Bronchial epithelial cell (primary cell): Measurements from ENCODE around the gene PLEKHH1. TPM values are rescaled to one million over a fixed set of nuclear protein-coding genes. Genes with fewer than 3 reads are reported as not detected.

ENCODE experiments used
- DNase-seq: peaks from one replicate; pipeline ENCODE4 v3.0.0-alpha.2; 2010; ENCODE audit warnings: low read depth
- FAIRE-seq: peaks from 2 replicates; lab custom pipeline; 2011; peaks lifted over from hg19 to GRCh38; lab: Jason Lieb, UNC
- H3K27me3 ChIP-seq: 2 replicates; pipeline ENCODE4 v1.5.1; 2011; ENCODE audit warnings: low read length; ENCODE audit not compliant: control insufficient read depth, insufficient read depth
- H3K36me3 ChIP-seq: 2 replicates; pipeline ENCODE4 v1.5.1; 2011; ENCODE audit warnings: low read length; ENCODE audit not compliant: control insufficient read depth, insufficient read depth
- H3K4me3 ChIP-seq: 2 replicates; pipeline ENCODE4 v1.5.1; 2011; ENCODE audit warnings: mild to moderate bottlenecking, low read depth, low read length, control low read depth
- total RNA-seq: library from RNA; depleted of rRNA; stranded (reverse); fragments of >200 nt; gene quantifications from 2 replicates; pipeline ENCODE4 v1.2.1, GENCODE V29; 2014
- TF ChIP-seq, protein P1 (sequence below): IDR thresholded peaks from 2 replicates; pipeline ENCODE4 v1.5.1; 2011; ENCODE audit warnings: mild to moderate bottlenecking, moderate library complexity, low read length, control low read depth, inconsistent platforms; ENCODE audit not compliant: insufficient read depth, severe bottlenecking

Gene PLEKHH1
- total RNA-seq, 1 donor from 2014 or later, result 4.7 TPM

DNA sequence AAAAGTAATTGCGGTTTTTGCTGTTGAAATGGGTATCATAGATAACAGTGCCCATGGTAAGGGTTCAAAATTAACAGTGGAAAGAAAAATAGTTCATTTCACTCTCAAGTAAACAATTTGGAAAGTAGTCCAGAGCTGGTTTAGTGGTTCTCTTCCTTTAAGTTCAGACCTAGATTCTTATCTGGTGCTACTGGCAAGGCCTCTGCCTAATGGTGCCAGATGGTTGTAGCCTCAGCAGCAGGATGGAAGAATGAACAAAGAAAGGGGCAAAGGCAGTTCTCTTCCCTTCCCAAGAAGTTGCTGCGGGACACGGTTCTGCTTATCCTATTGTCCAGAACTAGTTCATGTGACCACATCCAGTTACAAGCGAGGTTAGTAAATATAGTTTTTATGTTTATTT is 97.1 kb downstream of the PLEKHH1 start:
- Histone ChIP-seq H3K27me3 (no peaks in the 10 kb centered on the region), H3K36me3 (no peaks in the 10 kb centered on the region), H3K4me3 (no peak overlapping the region)
- FAIRE-seq (no peak), DNase-seq (no peak)
- TF ChIP-seq, protein P1, sequence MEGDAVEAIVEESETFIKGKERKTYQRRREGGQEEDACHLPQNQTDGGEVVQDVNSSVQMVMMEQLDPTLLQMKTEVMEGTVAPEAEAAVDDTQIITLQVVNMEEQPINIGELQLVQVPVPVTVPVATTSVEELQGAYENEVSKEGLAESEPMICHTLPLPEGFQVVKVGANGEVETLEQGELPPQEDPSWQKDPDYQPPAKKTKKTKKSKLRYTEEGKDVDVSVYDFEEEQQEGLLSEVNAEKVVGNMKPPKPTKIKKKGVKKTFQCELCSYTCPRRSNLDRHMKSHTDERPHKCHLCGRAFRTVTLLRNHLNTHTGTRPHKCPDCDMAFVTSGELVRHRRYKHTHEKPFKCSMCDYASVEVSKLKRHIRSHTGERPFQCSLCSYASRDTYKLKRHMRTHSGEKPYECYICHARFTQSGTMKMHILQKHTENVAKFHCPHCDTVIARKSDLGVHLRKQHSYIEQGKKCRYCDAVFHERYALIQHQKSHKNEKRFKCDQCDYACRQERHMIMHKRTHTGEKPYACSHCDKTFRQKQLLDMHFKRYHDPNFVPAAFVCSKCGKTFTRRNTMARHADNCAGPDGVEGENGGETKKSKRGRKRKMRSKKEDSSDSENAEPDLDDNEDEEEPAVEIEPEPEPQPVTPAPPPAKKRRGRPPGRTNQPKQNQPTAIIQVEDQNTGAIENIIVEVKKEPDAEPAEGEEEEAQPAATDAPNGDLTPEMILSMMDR, result no peak

DNA sequence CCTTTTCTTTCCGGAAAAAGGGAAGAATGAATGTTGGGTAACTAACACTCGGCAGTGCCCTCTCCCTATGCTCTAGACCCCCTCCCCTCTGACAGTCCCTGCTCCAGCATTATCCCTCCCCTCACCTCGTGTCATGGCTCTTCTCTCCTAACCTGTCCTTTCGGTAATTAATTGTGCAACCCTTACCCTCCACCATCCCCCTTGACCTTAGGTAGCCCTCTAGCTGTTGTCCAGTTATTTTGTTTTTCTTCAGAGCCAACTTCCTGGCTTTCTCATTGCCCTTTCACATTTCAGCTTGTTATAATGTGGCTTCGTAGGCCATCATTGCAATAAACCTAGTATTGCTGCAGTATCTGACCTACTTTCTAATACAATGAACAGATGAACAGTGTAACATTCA is 97.8 kb downstream of the PLEKHH1 start:
- DNase-seq (no peak), FAIRE-seq (no peak)
- no peak overlapping the region for H3K4me3 ChIP-seq
- no peaks in the 10 kb centered on the region for H3K27me3 ChIP-seq
- no peaks in the 10 kb centered on the region for H3K36me3 ChIP-seq
- TF ChIP-seq, protein P1, result no peak

DNA sequence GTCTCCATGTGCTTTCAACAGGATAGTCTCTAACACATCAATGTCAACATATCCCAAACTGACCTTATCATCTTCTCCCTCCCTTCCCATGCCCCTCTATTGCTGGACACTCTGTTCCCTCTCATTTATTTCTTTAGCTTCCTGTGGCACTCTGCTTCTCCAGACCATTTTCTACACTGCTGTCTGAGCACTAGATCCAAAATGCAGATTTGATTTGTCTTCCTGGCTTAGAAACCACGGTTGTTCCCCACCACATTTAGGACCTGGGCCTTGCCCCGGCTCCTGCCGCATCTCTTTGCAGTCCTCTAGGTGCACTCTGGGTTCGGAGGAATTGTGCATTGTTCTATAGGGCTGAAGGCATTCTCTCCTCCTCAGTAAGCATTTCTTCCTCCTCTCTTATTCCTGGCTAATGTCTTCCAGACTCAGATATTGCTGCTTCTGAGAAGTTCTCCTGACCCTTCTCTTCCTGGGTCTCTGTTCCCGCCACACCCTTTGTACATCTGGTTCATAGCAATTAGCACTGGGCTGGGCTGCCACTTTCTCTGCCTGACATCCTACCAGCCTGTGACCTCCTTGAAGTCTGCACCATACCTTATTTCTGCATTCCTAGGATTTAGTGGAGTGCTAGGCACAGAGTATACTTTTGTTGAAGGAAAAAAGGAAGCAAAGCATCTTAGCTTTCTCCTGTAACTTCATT is 100.5 kb downstream of the PLEKHH1 start:
- TF ChIP-seq, protein P1, result no peak
- DNase-seq (no peak), FAIRE-seq (no peak)
- H3K36me3 ChIP-seq, result no peaks in the 10 kb centered on the region
- no peak overlapping the region for H3K4me3 ChIP-seq
- no peaks in the 10 kb centered on the region for H3K27me3 ChIP-seq

DNA sequence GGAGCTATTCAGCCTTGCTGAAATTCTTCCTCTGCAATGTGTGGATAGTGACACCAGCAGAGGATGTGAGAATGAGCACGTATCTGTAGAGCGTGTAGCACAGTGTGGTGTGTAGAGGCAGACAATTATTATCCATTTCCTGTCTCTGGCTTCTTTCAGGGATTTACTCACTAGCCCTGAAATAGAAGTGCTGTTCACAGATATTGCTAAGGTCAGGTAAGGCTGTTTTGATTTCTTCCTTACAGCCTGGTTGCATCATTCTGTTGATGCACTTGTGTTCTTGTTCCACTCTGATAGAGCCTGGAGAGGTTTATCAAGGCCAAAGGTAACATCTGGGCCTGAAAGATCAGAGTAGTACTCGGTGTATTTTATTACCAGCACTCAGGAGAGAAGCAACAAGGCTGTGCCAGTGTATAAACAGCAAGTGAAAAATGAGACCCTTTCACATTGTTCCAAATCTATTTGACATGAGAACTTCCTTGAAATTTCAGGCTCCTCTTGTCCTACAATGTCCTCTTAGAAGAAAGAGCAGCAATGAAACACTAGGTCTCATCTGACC is 103.3 kb downstream of the PLEKHH1 start:
- FAIRE-seq (peak; percentile 58), DNase-seq (peak; percentile 61)
- Histone ChIP-seq H3K4me3 (no peak overlapping the region), H3K36me3 (no peaks in the 10 kb centered on the region), H3K27me3 (no peaks in the 10 kb centered on the region)
- TF ChIP-seq, protein P1, result no peak

DNA sequence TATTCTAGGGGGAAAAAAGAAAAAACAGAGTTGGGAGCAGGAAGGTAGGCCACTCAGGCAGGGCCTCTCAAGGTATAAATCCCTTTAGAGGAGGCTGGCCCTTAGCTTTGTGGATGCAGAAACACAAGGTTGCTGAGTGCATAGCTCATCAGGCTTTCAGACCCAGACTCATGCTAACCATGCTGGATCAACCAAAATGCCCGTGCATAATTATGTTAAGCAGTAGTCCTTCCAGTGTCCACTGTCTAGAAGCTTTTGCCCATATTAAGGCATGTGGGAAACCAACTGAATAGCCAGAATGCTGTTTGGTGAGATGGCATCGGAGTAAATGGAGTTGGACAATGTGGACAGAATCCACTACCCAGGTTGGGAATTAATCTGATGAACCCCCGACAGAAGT is 105.6 kb downstream of the PLEKHH1 start:
- TF ChIP-seq, protein P1, result no peak
- no peak for FAIRE-seq
- H3K4me3 ChIP-seq, result no peak overlapping the region
- no peaks in the 10 kb centered on the region for H3K27me3 ChIP-seq
- no peaks in the 10 kb centered on the region for H3K36me3 ChIP-seq
- no peak for DNase-seq

Other genes with a start within 250 kb of the PLEKHH1 start
- 126 and 155 TPM in 2 replicates for gene ATP6V1D, start 173.5 kb upstream of the PLEKHH1 start, total RNA-seq
- 356 and 395 TPM in 2 replicates for gene EIF2S1, start 173.0 kb upstream of the PLEKHH1 start, total RNA-seq
- 20.4 and 111 TPM in 2 replicates for gene PLEK2, start 121.1 kb upstream of the PLEKHH1 start, total RNA-seq
- gene TMEM229B, start 44.6 kb upstream of the PLEKHH1 start, total RNA-seq, result 0.26 and 1.2 TPM in 2 replicates
- 17.9 and 19.1 TPM in 2 replicates for gene PIGH, start 67.0 kb downstream of the PLEKHH1 start, total RNA-seq
- 113 and 123 TPM in 2 replicates for gene ARG2, start 86.6 kb downstream of the PLEKHH1 start, total RNA-seq
- gene VTI1B, start 141.3 kb downstream of the PLEKHH1 start, total RNA-seq, result 72.1 and 80.6 TPM in 2 replicates
- 101 and 135 TPM in 2 replicates for gene RDH11, start 162.5 kb downstream of the PLEKHH1 start, total RNA-seq
- 1.3 and 49.8 TPM in 2 replicates for gene RDH12, start 168.6 kb downstream of the PLEKHH1 start, total RNA-seq